Measurements from ENCODE around the gene ERI3. TPM values are rescaled to one million over a fixed set of nuclear protein-coding genes. Genes with fewer than 3 reads are reported as not detected.

Gene ERI3
- total RNA-seq, 1 experiment from 2014 or later, result 74.2 TPM

GRCh38 chr1:44242746-44243145, 112.3 kb downstream of the ERI3 start:
- TF ChIP-seq MAX (IDR thresholded peaks at IDR 0.05) (no peak), SRF (IDR thresholded peaks at IDR 0.05; ENCODE audit: low read depth) (no peak), POLR2AphosphoS5 (IDR thresholded peaks at IDR 0.05; ENCODE audit: low read depth, low read length) (no peak), ATF3 (IDR thresholded peaks at IDR 0.05) (no peak), ZFX (IDR thresholded peaks at IDR 0.05) (no peak), YY1 (IDR thresholded peaks at IDR 0.05; ENCODE audit: extremely low read depth, insufficient replicate concordance, low read depth, low read length) (no peak), CTCF (IDR thresholded peaks at IDR 0.05 in 2 of 3, conservative IDR thresholded peaks at IDR 0.05 in 1 of 3; ENCODE audit: borderline replicate concordance in 1 of 3, insufficient read depth in 1 of 3, low read depth in 2 of 3, low read length in 2 of 3) (no peak), EGR1 (IDR thresholded peaks at IDR 0.05; ENCODE audit: low read depth) (no peak), CEBPB (IDR thresholded peaks at IDR 0.05; ENCODE audit: low read depth) (no peak), ZNF274 (IDR thresholded peaks at IDR 0.05; ENCODE audit: low read depth, low read length) (no peak), TCF7L2 (IDR thresholded peaks at IDR 0.05; ENCODE audit: borderline replicate concordance, extremely low read depth, insufficient read depth, insufficient read length) (no peak), EZH2 (IDR thresholded peaks at IDR 0.05) (no peak), CBX3 (IDR thresholded peaks at IDR 0.05; ENCODE audit: low read depth) (no peak), EZH2phosphoT487 (IDR thresholded peaks at IDR 0.05; ENCODE audit: borderline replicate concordance) (no peak), POLR2A (IDR thresholded peaks at IDR 0.05; ENCODE audit: borderline replicate concordance, extremely low read depth, insufficient read depth, insufficient read length) (no peak), REST (IDR thresholded peaks at IDR 0.05; ENCODE audit: low read depth) (no peak), ELF1 (IDR thresholded peaks at IDR 0.05; ENCODE audit: borderline replicate concordance, low read depth) (no peak), SP1 (IDR thresholded peaks at IDR 0.05; ENCODE audit: low read depth) (no peak), FOSL1 (IDR thresholded peaks at IDR 0.05; ENCODE audit: low read depth) (no peak), SIN3A (IDR thresholded peaks at IDR 0.05; ENCODE audit: low read depth) (no peak)
- no peak for ATAC-seq
- Histone ChIP-seq H3K36me3 (ENCODE audit: control insufficient read depth in 1 of 2, insufficient read depth in 2 of 2, low read length in 2 of 2) (no peaks in the 10 kb centered on the region; a peak in 1 of 4 replicates), H3K4me1 (ENCODE audit: control insufficient read depth in 1 of 2, insufficient read depth in 2 of 2, low read length in 2 of 2) (peaks cover 19 to 21% of the 10 kb centered on the region in 2 experiments), H3K9ac (ENCODE audit: low read length) (no peak overlapping the region), H3K4me3 (replicated peaks in 1 of 2; ENCODE audit: low read depth in 1 of 2, low read length in 2 of 2) (no peak overlapping the region), H3K9me2 (ENCODE audit: insufficient read depth) (no peaks in the 10 kb centered on the region), H3K9me3 (ENCODE audit: control insufficient read depth in 1 of 2, insufficient read depth in 1 of 2, low read depth in 1 of 2, low read length in 2 of 2) (no peaks in the 10 kb centered on the region), H3K4me2 (ENCODE audit: low read length) (no peak overlapping the region), H2AFZ (ENCODE audit: low read depth, low read length, poor library complexity, severe bottlenecking) (no peak overlapping the region), H3K27ac (ENCODE audit: low read depth, low read length) (no peak overlapping the region), H3K79me2 (ENCODE audit: insufficient read depth, low read length) (no peaks in the 10 kb centered on the region), H3K27me3 (ENCODE audit: insufficient read depth, low read length) (no peaks in the 10 kb centered on the region), H4K20me1 (ENCODE audit: insufficient read depth) (no peaks in the 10 kb centered on the region)
- POLR2A ChIA-PET, result no interaction called here
- CTCF ChIA-PET, result no interaction called here
- RAD21 ChIA-PET (ENCODE audit: low non-redundant PET in 1 of 2, low total read pairs in 2 of 2, uncharacterized antibody in 2 of 2, unreplicated experiment in 2 of 2), result no interaction called here
- DNase-seq (ENCODE audit: low read depth, low spot score), result no peak
- intact Hi-C loops (cut with micrococcal nuclease), result no loop called here
- no TSS peak for BruUV-seq (replicated peaks)

All from HCT116 (cell line).